KMS-11 (cell line): ENCODE data around the gene TRIO.

ENCODE experiments used
- H2AFZ ChIP-seq: fragments of 200-600 bp; sonication (generic); 2 replicates; pipeline ENCODE4 v1.6.1; 2016; ENCODE audit warnings: antibody characterized with exemption, mixed run types, low read depth
- H3K27ac ChIP-seq: fragments of 200-600 bp; sonication (generic); 2 replicates; pipeline ENCODE4 v1.6.1; 2016; ENCODE audit warnings: mild to moderate bottlenecking, mixed run types
- H3K27me3 ChIP-seq: fragments of 200-600 bp; sonication (generic); 2 replicates; pipeline ENCODE4 v1.6.1; 2017; ENCODE audit warnings: mild to moderate bottlenecking, low read depth, mixed run types, moderate library complexity; ENCODE audit not compliant: insufficient read depth
- H3K36me3 ChIP-seq: fragments of 200-600 bp; sonication (generic); 2 replicates; pipeline ENCODE4 v1.6.1; 2017; ENCODE audit warnings: mild to moderate bottlenecking, mixed run types; ENCODE audit not compliant: insufficient read depth
- H3K4me1 ChIP-seq: fragments of 200-600 bp; sonication (generic); 2 replicates; pipeline ENCODE4 v1.6.1; 2016; ENCODE audit warnings: mild to moderate bottlenecking, low read depth, mixed run types; ENCODE audit not compliant: poor library complexity, severe bottlenecking
- H3K4me2 ChIP-seq: fragments of 200-600 bp; sonication (generic); 2 replicates; pipeline ENCODE4 v1.7.0; 2016; ENCODE audit warnings: mild to moderate bottlenecking, mixed run types
- H3K4me3 ChIP-seq: fragments of 200-600 bp; sonication (generic); IDR thresholded peaks from 2 replicates; pipeline ENCODE4 v1.6.1; 2017; ENCODE audit warnings: low read depth, low read length, mixed read lengths; ENCODE audit not compliant: insufficient read depth
- H3K79me2 ChIP-seq: fragments of 200-600 bp; sonication (generic); 2 replicates; pipeline ENCODE4 v1.6.1; 2016; ENCODE audit warnings: low read depth, mixed run types; ENCODE audit not compliant: insufficient read depth
- H3K9ac ChIP-seq: fragments of 200-600 bp; sonication (generic); 2 replicates; pipeline ENCODE4 v1.6.1; 2016; ENCODE audit warnings: mild to moderate bottlenecking, mixed run types
- H4K20me1 ChIP-seq: fragments of 200-600 bp; sonication (generic); 2 replicates; pipeline ENCODE4 v1.6.1; 2016; ENCODE audit warnings: mild to moderate bottlenecking, mixed run types; ENCODE audit not compliant: insufficient read depth
- TF ChIP-seq, protein P1 (sequence below): fragments of 200-600 bp; sonication (generic); conservative IDR thresholded peaks from 2 replicates; pipeline ENCODE4 v1.6.1; 2017; ENCODE audit warnings: low read depth, mild to moderate bottlenecking, antibody characterized with exemption, low read length, moderate library complexity, mixed read lengths

Gene TRIO

DNA sequence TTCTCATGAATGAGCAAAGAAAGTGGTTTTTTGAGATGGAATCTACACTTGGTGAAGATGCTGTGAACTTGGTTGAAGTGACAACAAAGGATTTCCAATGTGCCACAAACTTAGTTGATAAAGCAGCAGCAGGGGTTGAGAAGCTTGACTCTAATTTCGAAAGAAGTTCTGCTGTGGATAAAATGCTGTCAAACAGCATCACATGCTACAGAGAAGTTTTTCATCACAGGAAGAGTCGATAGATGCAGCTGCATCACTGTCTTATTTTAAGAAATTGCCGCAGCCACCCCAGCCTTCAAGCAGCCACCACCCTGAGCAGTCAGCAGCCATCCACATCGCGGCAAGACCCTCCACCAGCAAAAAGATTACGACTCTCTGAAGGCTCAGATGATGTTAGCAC is 78.6 kb downstream of the TRIO start:
- Histone ChIP-seq H3K27ac (no peak overlapping the region), H3K4me3 (no peak overlapping the region), H3K27me3 (no peaks in the 10 kb centered on the region), H4K20me1 (no peaks in the 10 kb centered on the region), H3K79me2 (peaks cover 92% of the 10 kb centered on the region), H2AFZ (no peak overlapping the region), H3K9ac (no peak overlapping the region), H3K36me3 (no peaks in the 10 kb centered on the region), H3K4me1 (peaks cover 66% of the 10 kb centered on the region), H3K4me2 (no peak overlapping the region)
- TF ChIP-seq, protein P1, sequence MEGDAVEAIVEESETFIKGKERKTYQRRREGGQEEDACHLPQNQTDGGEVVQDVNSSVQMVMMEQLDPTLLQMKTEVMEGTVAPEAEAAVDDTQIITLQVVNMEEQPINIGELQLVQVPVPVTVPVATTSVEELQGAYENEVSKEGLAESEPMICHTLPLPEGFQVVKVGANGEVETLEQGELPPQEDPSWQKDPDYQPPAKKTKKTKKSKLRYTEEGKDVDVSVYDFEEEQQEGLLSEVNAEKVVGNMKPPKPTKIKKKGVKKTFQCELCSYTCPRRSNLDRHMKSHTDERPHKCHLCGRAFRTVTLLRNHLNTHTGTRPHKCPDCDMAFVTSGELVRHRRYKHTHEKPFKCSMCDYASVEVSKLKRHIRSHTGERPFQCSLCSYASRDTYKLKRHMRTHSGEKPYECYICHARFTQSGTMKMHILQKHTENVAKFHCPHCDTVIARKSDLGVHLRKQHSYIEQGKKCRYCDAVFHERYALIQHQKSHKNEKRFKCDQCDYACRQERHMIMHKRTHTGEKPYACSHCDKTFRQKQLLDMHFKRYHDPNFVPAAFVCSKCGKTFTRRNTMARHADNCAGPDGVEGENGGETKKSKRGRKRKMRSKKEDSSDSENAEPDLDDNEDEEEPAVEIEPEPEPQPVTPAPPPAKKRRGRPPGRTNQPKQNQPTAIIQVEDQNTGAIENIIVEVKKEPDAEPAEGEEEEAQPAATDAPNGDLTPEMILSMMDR = no peak

DNA sequence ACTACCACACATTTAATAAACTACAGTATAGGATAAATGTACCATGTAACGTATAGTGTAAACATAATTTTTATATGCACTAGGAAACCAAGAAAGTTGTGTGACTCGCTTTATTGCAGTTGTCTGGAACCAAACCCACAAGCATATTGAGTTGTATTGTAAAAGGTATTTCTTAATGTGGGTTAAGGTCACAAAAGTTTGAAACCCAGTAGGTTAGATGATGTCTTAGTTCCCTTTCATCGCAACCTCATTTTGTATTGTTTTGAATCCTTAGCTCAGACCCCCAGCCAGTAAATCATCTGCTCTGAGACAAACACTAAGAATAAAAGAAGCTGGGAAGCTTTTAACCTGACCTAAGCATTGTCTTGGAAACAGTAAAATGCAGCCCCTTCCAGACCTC is 79.1 kb downstream of the TRIO start:
- Histone ChIP-seq H3K36me3 (no peaks in the 10 kb centered on the region), H3K79me2 (peaks cover 92% of the 10 kb centered on the region), H3K4me3 (no peak overlapping the region), H3K27ac (no peak overlapping the region), H3K27me3 (no peaks in the 10 kb centered on the region), H2AFZ (no peak overlapping the region), H3K4me2 (no peak overlapping the region), H3K4me1 (peaks cover 61% of the 10 kb centered on the region), H3K9ac (no peak overlapping the region), H4K20me1 (no peaks in the 10 kb centered on the region)
- TF ChIP-seq, protein P1 = no peak

DNA sequence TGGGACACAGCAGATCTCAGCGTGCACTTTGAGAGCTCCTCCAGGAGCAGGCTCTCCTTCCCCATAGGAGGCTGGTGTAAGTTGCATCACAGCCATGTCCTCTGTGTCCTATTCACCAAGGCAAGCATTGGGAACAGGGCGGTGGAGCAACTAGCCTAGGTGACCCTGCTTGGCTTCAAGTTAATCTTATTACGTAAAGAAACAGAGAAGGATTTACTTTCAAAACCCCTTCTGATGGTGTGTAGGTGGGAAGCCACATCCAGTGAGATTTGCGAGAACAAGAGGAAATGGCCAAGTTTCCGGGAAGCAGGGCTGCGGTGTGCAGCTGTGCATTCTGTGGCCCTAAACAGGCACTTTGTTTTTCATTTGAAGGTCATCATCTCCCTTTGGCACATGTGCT is 80.2 kb downstream of the TRIO start:
- H3K4me3 ChIP-seq = no peak overlapping the region
- TF ChIP-seq, protein P1 = no peak
- H3K9ac ChIP-seq = no peak overlapping the region
- H3K27ac ChIP-seq = no peak overlapping the region
- H3K36me3 ChIP-seq = no peaks in the 10 kb centered on the region
- peaks cover 92% of the 10 kb centered on the region for H3K79me2 ChIP-seq
- no peak overlapping the region for H3K4me2 ChIP-seq
- H3K4me1 ChIP-seq = peaks cover 61% of the 10 kb centered on the region
- no peaks in the 10 kb centered on the region for H4K20me1 ChIP-seq
- H2AFZ ChIP-seq = no peak overlapping the region
- H3K27me3 ChIP-seq = no peaks in the 10 kb centered on the region

DNA sequence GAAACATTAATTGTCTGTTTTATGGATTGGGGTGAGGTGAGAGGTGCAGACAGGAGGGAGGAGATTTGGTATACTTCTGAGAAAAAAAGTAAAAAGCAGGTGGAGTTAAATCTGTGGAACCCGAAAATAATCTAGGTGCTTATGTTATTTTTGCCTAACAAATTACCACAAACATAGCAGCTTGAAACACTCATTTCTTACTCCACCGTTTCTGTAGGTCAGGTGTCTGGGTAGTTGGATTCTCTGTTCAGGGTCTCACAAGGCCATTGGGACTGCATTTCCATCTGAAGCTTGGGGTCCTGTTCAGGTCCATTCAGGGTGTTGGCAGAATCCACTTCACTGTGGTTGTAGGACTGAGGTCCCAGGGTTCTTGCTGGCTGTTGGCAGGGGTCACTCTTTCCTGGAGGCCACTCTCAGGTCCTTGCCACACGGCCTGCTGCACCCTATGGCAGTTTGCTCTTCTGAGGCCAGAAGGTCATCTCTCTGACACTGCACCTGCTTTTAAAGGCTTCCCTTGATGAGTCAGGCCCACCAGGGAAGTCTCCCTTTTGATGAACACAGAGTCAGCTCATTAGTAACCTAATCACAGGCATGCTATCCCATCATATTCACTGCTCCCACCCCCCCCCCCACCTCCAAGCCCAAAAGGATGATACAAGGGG is 82.2 kb downstream of the TRIO start:
- H3K27ac ChIP-seq = no peak overlapping the region

More for the DNA sequence above, 82.2 kb downstream of the TRIO start:
- Histone ChIP-seq H3K4me1 (peaks cover 61% of the 10 kb centered on the region), H3K4me3 (no peak overlapping the region), H4K20me1 (no peaks in the 10 kb centered on the region), H3K27me3 (no peaks in the 10 kb centered on the region), H3K36me3 (no peaks in the 10 kb centered on the region), H3K4me2 (no peak overlapping the region), H3K79me2 (peaks cover 88% of the 10 kb centered on the region), H2AFZ (no peak overlapping the region), H3K9ac (no peak overlapping the region)
- TF ChIP-seq, protein P1 = no peak
